Adipocyte (in vitro differentiated cells): ENCODE measurements around the gene PRSS21.

Experiments
- DNase-seq: peaks from one replicate; pipeline ENCODE4 v3.0.0-alpha.2; 2015; ENCODE audit warnings: low read depth
- H3K27me3 ChIP-seq: replicated peaks from 2 replicates; pipeline ENCODE4 v1.7.0; 2013; ENCODE audit warnings: mild to moderate bottlenecking, low read length, moderate library complexity; ENCODE audit not compliant: control insufficient read depth, insufficient read depth
- H3K36me3 ChIP-seq: 2 replicates; pipeline ENCODE4 v1.7.0; 2013; ENCODE audit warnings: low read length, mild to moderate bottlenecking, moderate library complexity; ENCODE audit not compliant: control insufficient read depth, insufficient read depth, severe bottlenecking
- H3K4me1 ChIP-seq: 2 replicates; pipeline ENCODE4 v1.7.0; 2013; ENCODE audit warnings: mild to moderate bottlenecking, low read length, moderate library complexity; ENCODE audit not compliant: control insufficient read depth, insufficient read depth
- H3K4me3 ChIP-seq: 2 replicates; pipeline ENCODE4 v1.7.0; 2013; ENCODE audit warnings: mild to moderate bottlenecking, low read length, moderate library complexity
- H3K9ac ChIP-seq: 2 replicates; pipeline ENCODE4 v1.7.0; 2013; ENCODE audit warnings: mild to moderate bottlenecking, low read length, moderate library complexity
- H3K9me3 ChIP-seq: 2 replicates; pipeline ENCODE4 v1.7.0; 2013; ENCODE audit warnings: mild to moderate bottlenecking, low read length, moderate library complexity; ENCODE audit not compliant: control insufficient read depth

Gene PRSS21

GRCh38 chr16:2841606-2842339 is 24.7 kb downstream of the PRSS21 start:
- H3K4me1 ChIP-seq, result peaks cover 5% of the 10 kb centered on the region
- no peaks in the 10 kb centered on the region for H3K9me3 ChIP-seq
- no peak for DNase-seq
- no peaks in the 10 kb centered on the region for H3K27me3 ChIP-seq
- H3K36me3 ChIP-seq, result no peaks in the 10 kb centered on the region
- H3K4me3 ChIP-seq, result peak overlapping the region; percentile 77
- H3K9ac ChIP-seq, result peak overlapping the region; percentile 48

- Histone ChIP-seq H3K4me1 (peaks cover 5% of the 10 kb centered on the region), H3K27me3 (no peaks in the 10 kb centered on the region), H3K9me3 (no peaks in the 10 kb centered on the region), H3K36me3 (no peaks in the 10 kb centered on the region), H3K4me3 (peak overlapping the region; percentile 77), H3K9ac (peak overlapping the region; percentile 48)
- DNase-seq, result peak; percentile 34
Measured at GRCh38 chr16:2842340-2843000, 25.4 kb downstream of the PRSS21 start.

DNA sequence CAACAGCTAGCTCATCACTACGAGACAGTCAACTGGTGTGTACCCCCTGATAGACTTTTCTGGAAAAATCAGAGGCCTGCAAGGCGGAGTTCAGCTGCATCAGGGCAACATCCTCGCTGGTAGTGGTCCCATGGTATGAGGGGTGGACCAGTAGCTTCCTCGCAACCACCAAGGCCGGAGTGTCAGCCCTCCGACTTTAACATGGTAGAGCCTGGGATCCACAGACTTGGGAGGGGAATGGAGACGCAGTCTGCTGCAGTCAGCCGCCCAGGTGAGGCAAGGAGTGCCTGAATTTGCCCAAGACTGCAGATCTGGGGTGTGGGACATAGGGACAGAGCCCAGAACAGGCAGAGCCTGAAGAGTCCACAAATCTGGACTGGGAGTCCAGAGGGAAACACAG is 26.5 kb downstream of the PRSS21 start:
- Histone ChIP-seq H3K9me3 (no peaks in the 10 kb centered on the region), H3K27me3 (no peaks in the 10 kb centered on the region), H3K9ac (no peak overlapping the region), H3K4me3 (no peak overlapping the region), H3K36me3 (no peaks in the 10 kb centered on the region), H3K4me1 (peaks cover 5% of the 10 kb centered on the region)
- DNase-seq, result no peak

DNA sequence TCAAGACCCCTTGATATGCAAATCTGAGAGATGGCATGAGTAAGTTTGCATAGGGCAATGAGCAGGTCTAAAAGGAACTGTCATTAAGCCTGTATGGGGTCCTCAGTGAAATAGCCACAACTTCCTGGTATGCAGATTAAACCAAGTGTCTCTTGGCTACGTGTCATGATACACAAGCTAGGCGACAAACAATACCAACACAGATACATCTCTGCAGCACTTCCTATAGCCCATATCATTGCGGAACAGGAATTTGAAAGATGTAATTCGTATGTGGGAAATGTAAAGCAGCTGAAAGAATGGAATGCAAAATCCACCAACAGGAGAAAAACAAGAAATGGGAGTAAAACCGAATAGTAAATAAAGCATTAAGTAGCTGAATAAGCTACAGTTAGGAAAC is 28.1 kb downstream of the PRSS21 start:
- DNase-seq, result no peak
- Histone ChIP-seq H3K4me1 (no peaks in the 10 kb centered on the region), H3K9me3 (no peaks in the 10 kb centered on the region), H3K4me3 (no peak overlapping the region), H3K27me3 (peaks cover 9% of the 10 kb centered on the region), H3K9ac (no peak overlapping the region), H3K36me3 (no peaks in the 10 kb centered on the region)

GRCh38 chr16:2846511-2847310 is 29.7 kb downstream of the PRSS21 start:
- Histone ChIP-seq H3K9me3 (no peaks in the 10 kb centered on the region), H3K4me3 (no peak overlapping the region), H3K4me1 (no peaks in the 10 kb centered on the region), H3K27me3 (peaks cover 9% of the 10 kb centered on the region), H3K36me3 (no peaks in the 10 kb centered on the region), H3K9ac (no peak overlapping the region)
- peak; percentile 9 for DNase-seq

DNA sequence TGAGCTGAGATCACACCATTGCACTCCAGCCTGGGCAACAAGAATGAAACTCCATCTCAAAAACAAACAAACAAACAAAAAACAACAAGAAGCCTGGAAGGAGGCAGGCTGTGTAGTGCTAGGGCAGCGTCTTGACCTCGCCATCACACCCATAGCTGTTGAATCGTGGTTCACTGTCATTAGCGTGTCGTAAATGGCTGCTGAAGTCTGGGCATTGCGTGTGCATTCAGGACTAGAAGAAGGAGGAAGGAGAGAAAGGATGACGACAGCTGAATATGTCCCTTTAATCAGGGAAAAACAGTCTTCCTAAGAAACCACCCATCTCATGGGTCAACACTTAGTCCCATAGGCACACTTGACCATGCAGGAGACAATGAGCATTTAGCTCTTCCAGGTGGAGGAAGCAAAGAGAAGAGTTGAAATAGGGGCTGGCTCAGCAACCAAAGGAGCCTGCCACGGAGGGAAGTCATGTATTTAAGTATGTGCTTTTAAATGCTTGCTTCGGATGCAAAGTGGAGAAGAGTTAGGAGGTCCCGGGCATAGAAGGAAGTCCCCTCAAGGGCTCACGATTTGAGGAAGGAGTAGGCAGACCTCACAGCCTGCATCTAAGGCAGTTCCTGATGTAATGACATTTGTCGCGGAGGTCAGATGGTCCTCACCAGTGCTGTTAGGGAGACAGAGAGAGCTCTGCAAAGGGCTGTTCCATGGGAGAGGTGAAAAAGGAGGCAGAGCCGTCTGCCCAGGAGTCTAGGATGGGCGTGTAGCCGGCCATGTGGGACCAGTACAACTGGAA is 32.1 kb downstream of the PRSS21 start:
- H3K9me3 ChIP-seq, result peaks cover under 1% of the 10 kb centered on the region
- peaks cover 15% of the 10 kb centered on the region for H3K27me3 ChIP-seq
- DNase-seq, result no peak

DNA sequence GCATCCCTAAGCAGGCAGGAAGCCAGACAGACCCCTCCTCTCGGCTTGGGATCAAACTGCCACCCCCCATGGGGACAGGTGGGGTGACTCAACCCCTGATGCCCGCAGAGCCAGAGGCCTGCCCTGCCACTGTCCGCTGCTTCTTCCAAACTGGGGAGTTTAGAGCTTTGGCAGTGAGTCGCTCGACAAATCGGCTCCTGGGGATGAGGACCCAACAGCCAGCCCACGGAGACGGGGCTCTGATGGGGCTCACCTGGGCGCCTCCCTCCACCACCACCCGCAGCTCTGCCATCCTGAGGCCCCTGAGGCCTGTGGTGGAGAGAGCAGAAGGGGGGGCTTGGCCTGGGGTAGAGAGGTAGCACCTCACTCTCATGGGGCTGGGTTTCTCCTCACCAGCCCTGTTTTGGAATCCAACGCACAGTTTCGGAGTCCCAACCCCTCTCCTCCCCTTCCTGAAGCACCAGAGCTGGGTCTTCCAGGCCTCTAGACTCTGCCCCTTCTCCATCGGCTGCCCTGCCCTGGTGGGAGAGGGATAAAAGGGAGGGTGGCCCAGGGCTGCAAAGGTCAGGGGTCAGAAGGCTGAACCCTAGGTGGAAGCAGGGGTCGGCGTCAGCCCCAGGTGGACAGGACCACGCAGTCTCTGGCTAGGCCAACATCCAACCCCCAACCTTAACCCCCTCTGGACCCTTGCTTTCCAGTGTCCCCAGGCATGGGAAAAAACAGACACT is 35.1 kb downstream of the PRSS21 start:
- Histone ChIP-seq H3K4me3 (no peak overlapping the region), H3K36me3 (no peaks in the 10 kb centered on the region), H3K9me3 (peaks cover 8% of the 10 kb centered on the region), H3K9ac (no peak overlapping the region), H3K27me3 (peaks cover 15% of the 10 kb centered on the region), H3K4me1 (no peaks in the 10 kb centered on the region)
- DNase-seq, result no peak

More for the DNA sequence above, 32.1 kb downstream of the PRSS21 start:
- Histone ChIP-seq H3K4me1 (no peaks in the 10 kb centered on the region), H3K4me3 (no peak overlapping the region), H3K36me3 (no peaks in the 10 kb centered on the region), H3K9ac (no peak overlapping the region)

DNA sequence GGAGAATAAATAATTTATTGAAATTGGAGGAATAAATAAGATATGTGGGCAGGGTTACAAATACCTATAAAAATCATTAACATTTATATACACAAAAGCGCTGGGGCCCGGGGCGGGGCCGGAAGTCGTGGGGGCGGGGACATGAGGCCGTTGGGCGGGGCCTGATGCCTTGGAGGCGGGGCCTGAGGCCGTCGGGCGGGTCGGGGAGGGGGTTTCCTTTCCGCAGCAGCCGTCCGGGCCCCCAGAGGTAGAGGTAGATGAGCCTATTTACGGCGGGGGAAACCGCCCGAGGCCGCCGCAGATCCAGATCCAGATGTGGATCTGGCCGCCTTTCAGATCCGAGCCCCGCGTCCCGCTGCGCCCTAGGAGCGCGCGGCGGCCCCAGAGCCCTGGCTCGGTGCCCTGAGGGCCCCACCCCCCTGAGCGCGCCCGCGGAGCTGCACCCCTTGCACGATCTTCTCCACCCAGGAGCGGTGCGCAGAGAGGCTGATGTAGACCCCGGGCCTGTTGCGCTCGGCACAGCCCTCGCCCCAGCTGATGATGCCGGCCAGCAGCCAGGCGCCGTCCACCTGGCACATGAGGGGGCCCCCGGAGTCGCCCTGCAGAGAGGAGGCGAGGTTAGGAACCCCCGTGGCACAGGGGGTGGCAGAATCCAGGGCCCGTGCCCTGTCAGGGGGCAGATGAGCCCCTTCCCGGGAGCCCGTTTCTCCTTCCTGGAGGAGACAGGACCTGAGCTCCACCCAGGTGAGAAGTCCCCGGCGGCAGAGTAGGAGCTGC is 35.9 kb downstream of the PRSS21 start:
- Histone ChIP-seq H3K4me3 (no peak overlapping the region), H3K27me3 (peaks cover 17% of the 10 kb centered on the region), H3K36me3 (no peaks in the 10 kb centered on the region), H3K9me3 (peaks cover 8% of the 10 kb centered on the region), H3K9ac (no peak overlapping the region), H3K4me1 (no peaks in the 10 kb centered on the region)
- DNase-seq, result no peak

DNA sequence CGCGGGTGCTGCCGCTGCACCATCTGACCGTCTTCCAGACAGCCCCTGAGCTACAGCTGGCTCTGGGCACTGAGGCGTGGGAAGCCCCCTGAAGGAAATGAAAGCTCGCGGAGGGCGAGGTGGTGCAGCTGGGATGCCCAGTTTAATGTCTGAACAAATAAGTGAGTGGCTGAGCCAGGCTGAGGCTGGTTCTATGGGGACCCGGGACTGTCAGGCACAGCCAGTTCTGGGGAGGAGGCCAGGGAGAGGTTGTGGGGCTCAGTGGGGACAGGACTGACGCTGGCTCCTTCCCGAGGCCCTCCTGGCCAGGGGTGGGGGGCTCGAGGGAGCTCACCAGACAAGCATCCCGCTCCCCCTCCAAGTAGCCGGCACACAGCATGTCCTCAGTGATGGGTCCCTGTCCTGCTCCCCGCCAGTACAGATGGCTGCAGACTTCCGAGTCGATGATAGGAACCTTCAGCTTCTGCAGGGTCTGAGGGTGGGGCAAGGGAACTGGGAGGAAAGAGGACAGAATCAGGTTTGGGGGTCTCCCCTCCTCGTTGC is 36.6 kb downstream of the PRSS21 start:
- DNase-seq, result no peak
- Histone ChIP-seq H3K27me3 (peaks cover 23% of the 10 kb centered on the region), H3K9me3 (peaks cover 8% of the 10 kb centered on the region), H3K9ac (no peak overlapping the region), H3K36me3 (no peaks in the 10 kb centered on the region), H3K4me3 (no peak overlapping the region), H3K4me1 (no peaks in the 10 kb centered on the region)
